Measurements from ENCODE around the gene HAVCR2. TPM values are rescaled to one million over a fixed set of nuclear protein-coding genes. Genes with fewer than 3 reads are reported as not detected.

The HAVCR2 gene
- total and polyA plus RNA-seq, 9 of the 15 experiments (the other 6 are each of a cell fraction or from before 2014, with no cell fraction given): 0.04 to 0.11 (median 0.06) TPM; not detected in 5

DNA sequence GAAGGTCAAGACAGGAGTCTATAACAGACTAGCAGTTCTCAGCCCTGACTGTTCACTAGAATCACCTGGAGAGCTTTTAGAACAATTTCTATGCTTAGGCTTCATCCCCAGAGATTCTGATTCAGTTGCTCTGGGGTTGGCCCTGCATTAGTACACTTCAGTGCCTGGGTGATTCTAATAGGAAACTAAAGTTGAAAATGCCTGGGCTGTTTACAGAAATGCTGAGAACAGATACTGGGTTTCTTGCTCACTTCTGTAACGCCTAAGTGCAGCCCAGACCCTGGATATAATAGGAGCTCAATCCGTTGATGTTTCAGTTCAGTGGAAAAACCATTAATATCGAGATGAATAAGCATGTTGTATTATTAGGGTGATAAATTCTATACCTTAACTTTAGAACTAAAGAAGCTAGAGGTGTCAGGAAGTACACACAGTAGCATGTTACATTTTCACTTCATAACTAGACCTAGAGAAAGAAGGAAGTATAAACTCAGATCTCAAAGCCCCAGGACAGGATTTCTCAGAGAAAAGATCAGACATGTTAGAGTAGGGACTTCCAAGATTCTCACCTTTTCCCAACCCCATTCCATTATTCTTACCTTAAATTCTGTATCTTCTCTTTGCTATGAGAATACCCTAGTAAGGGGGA, 20.4 kb downstream of the HAVCR2 start:
- 3% methylated on average over 3 of the region's 3 CpGs for WGBS (ENCODE audit: insufficient coverage, low coverage, missing lambda C conversion rate)
- no peak overlapping the region for H3K4me2 ChIP-seq (ENCODE audit: insufficient read depth, low read length)
- no peak for ATAC-seq

More for the DNA sequence above, 20.4 kb downstream of the HAVCR2 start:
- in situ Hi-C loops (cut with MboI): no loop called here
- TF ChIP-seq, protein P1, sequence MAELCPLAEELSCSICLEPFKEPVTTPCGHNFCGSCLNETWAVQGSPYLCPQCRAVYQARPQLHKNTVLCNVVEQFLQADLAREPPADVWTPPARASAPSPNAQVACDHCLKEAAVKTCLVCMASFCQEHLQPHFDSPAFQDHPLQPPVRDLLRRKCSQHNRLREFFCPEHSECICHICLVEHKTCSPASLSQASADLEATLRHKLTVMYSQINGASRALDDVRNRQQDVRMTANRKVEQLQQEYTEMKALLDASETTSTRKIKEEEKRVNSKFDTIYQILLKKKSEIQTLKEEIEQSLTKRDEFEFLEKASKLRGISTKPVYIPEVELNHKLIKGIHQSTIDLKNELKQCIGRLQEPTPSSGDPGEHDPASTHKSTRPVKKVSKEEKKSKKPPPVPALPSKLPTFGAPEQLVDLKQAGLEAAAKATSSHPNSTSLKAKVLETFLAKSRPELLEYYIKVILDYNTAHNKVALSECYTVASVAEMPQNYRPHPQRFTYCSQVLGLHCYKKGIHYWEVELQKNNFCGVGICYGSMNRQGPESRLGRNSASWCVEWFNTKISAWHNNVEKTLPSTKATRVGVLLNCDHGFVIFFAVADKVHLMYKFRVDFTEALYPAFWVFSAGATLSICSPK (IDR thresholded peaks at IDR 0.05; ENCODE audit: borderline replicate concordance): no peak
- no peak for TF ChIP-seq RB1 (IDR thresholded peaks at IDR 0.05; ENCODE audit: low read depth)
- TF ChIP-seq SMARCB1 (IDR thresholded peaks at IDR 0.05; ENCODE audit: insufficient read length, low read depth): no peak
- TF ChIP-seq, protein P2, sequence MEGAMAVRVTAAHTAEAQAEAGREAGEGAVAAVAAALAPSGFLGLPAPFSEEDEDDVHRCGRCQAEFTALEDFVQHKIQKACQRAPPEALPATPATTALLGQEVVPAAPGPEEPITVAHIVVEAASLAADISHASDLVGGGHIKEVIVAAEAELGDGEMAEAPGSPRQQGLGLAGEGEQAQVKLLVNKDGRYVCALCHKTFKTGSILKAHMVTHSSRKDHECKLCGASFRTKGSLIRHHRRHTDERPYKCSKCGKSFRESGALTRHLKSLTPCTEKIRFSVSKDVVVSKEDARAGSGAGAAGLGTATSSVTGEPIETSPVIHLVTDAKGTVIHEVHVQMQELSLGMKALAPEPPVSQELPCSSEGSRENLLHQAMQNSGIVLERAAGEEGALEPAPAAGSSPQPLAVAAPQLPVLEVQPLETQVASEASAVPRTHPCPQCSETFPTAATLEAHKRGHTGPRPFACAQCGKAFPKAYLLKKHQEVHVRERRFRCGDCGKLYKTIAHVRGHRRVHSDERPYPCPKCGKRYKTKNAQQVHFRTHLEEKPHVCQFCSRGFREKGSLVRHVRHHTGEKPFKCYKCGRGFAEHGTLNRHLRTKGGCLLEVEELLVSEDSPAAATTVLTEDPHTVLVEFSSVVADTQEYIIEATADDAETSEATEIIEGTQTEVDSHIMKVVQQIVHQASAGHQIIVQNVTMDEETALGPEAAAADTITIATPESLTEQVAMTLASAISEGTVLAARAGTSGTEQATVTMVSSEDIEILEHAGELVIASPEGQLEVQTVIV (CRISPR knock-in tag; IDR thresholded peaks at IDR 0.05; ENCODE audit: borderline replicate concordance): no peak
- TF ChIP-seq MAFF (IDR thresholded peaks at IDR 0.05; ENCODE audit: low read length): no peak
- Histone ChIP-seq H3K79me2 (ENCODE audit: control insufficient read depth, insufficient read depth, low read length) (no peaks in the 10 kb centered on the region), H3K36me3 (ENCODE audit: control insufficient read depth, insufficient read depth, low read length) (no peaks in the 10 kb centered on the region), H3K27me3 (ENCODE audit: control insufficient read depth in 2 of 2, insufficient read depth in 2 of 2, low read length in 2 of 2) (no peaks in the 10 kb centered on the region; a peak in 1 of 5 replicates), H3K9me3 (replicated peaks; ENCODE audit: control insufficient read depth, insufficient read depth, low read depth, low read length) (no peaks in the 10 kb centered on the region), H4K20me1 (replicated peaks; ENCODE audit: control insufficient read depth, insufficient read depth, low read length) (no peaks in the 10 kb centered on the region), H3K27ac (ENCODE audit: extremely low read depth, low read depth, low read length) (no peak overlapping the region), H3K4me1 (replicated peaks in 1 of 2; ENCODE audit: control insufficient read depth in 2 of 2, insufficient read depth in 2 of 2, low read length in 2 of 2) (no peaks in the 10 kb centered on the region), H3K9me1 (ENCODE audit: control insufficient read depth, insufficient read depth, low read length) (no peaks in the 10 kb centered on the region), H3K9ac (ENCODE audit: insufficient read depth in 1 of 2, low read depth in 2 of 2, low read length in 2 of 2) (no peak overlapping the region), H3K4me3 (no peak overlapping the region), H2AFZ (ENCODE audit: low read depth, low read length) (no peak overlapping the region)
- POLR2A ChIA-PET: no interaction called here
- FAIRE-seq: no peak
- no peak for DNase-seq (ENCODE audit: extremely low read depth in 1 of 4, low spot score in 3 of 4)
- intact Hi-C loops (cut with micrococcal nuclease): no loop called here
- CTCF ChIA-PET (ENCODE audit: low intra/inter-chr PET ratio): no interaction called here
- BruUV-seq (replicated peaks): no TSS peak

Data from K562 (cell line).